ENCODE measurements around the gene UTS2B.
"Not testable (repeated sequence)": the region's sequence is repeated elsewhere in the genome, so short reads cannot be mapped to it uniquely, and the experiment has no call there.

UTS2B gene

DNA sequence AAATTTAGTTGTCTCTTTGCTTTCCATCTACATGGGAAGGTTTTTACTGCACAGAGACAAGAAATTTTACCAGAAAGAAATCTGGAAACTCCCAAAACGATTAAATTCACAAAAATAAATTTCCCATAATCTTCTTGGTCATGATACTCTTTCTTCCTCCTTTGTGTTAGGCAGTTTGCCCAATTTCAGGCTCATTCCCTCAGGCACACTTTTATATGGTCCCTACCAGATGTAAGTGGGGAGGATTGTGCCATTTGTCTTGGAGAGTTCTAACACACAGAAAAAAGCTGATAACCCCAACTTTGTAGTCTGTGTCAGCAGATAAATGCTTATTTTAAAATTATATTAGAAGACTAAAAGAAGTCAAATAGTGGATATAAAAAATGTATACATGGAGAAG is 50.2 kb downstream of the UTS2B start:
- no peak for DNase-seq (ENCODE audit: low spot score)

DNA sequence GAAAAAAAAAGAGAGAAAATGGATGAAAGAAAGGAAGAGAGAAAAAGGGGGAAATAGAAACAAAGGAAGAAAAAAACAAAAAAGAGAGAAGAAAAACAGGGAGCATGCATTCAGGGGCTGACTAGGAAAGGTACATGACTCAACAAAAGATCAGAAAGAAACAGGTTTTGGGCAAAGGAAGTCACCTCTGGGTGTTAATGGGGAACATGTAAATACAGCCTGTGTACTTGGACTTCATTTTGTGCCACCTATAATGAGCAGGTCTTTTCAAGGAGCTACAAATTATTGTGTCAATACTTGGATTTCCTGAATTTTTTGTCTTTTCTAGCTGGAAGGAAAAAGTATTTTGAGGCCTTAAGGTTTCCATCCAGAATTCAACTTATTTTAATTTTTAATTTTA is 54.6 kb downstream of the UTS2B start:
- no peak for DNase-seq (ENCODE audit: low spot score)

DNA sequence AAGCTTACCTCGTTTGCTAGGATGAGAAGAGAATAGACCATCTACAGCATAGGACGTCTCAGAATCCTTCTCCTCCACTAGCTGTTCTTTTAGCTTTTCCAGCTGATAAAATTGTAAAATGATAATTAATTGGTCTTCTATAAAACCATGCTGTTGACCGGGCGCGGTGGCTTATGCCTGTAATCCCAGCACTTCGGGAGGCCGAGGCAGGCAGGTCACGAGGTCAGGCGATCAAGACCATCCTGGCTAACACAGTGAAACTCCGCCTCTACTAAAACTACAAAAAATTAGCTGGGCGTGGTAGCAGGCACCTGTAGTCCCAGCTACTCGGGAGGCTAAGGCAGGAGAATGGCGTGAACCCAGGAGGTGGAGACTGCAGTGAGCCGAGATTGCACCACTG is 55.1 kb downstream of the UTS2B start:
- DNase-seq (ENCODE audit: low spot score), result not testable (repeated sequence)

DNA sequence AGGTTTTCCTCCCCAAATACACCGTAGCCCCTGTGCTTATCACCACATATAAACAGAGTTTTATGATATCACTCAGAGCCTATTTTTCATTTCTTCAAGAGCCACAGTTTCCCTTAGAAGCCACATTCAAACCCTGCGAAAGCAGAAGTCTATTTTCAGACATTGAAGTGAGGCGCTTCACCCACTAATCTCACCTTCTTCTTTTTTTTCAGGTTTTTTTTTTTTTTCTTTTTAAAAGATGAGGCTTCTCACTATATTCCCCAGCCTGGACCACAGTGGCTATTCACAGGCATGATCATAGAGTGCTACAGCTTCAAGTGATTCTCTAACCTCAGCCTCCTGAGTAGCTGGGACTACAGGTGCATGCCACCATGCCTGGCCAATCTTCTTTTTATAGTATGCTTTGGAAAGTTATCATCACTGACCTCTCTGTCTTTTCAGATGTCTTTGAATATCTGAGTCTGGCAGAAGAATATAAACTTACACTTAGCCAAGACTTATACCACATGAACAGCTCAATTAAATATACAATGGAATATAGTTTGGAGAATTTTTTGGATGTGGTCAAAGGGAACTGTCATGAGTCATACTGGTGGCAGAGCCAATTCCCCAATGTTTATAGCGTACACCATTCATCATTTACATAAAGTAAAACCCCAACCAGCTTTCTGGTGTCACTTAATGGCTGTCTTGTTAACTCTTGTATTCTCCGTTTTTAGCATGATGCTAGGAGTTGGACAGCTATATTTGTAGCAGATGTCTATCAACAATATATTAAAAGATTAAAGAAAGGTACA is 60.8 kb downstream of the UTS2B start:
- no peak for DNase-seq (ENCODE audit: low spot score)

DNA sequence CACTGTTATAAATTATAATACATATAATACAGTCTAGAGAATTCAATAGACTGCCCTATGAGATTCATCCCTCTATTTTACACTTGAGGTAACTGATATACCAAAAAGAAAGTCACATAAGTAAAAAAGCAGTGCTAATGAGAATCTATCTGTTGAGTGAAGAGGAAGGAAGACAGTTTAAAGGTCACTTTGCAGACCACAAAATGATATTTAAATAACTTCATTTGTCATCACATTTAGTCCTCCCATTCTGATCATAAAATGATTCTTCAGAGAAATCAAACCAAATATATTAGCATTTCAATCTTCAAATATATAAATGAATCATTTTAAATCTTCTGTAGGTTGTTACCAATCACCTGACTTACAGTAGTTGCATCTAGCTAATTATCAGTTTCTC is 61.6 kb downstream of the UTS2B start:
- no peak for DNase-seq (ENCODE audit: low spot score)

DNA sequence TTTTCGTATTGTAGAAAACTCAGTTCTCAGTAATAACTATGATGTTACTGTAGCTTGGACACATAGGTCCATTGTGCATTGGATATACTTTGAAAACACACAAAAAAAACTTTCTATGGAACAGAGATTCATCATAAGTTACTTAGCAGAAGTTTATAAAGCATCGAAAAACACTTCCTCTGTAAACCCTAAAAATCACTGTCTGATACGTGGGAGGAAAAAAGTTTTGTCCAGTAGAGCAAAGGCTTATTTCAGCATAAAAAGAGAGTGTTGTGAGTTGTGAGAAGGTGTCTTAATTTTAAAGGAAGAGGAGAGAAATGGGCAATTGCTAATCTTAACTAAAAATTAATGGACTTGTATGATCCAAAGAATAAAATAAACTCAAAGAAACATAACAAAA is 66.5 kb downstream of the UTS2B start:
- no peak for DNase-seq (ENCODE audit: low spot score)

DNA sequence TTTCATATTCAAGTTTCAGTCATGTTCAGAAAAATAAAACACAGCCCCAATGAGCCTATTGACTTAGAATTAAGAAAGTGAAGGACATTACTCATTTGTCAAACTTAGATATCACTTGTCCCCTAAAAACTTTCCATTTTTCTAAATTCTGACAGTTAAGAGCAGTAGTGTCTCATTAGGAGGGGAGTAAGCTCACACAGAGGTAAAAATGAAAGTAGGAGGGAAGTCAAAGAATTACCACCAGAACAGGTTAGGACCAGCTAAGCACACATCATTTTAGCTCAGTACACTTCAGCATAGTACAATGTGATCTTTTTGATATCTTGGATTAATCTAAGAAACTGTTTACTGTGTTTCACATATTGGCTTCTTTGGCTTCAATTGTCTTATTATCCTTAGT is 67.0 kb downstream of the UTS2B start:
- DNase-seq (ENCODE audit: low spot score), result no peak

DNA sequence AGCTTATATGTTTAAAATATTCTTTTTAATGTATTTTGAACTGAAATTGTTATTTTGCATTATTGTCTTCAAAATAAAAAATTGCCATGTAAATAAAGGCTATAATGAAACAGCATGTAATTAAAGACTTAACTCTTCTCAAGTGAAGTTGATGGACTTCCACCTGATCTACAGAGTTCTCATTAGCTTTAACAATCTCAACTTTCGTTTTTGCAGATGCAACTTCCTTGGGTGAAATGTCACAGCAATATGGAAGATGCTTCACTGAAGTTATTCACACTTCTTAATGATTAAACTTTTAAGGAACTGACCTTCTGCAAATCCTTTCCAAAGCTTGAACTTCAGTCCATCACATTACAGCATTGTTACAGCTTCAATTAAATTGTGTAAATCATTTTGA is 67.7 kb downstream of the UTS2B start:
- DNase-seq (ENCODE audit: low spot score), result no peak

DNA sequence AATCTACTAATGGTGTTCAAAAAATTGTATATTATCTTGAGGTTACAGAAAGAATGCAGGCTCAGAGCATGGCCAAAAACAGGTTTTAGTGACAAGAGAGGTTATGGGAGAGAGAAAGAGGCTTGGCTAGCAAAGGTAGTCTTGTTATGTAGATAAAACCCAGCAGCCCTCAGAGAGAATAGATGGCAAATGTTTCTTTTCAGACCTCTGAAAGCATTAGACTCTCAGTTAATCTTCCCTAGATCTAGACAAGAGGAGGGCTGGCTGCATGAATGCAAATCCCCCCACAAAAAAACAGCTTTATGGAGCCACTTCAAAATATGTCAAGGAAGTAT is 69.1 kb downstream of the UTS2B start:
- no peak for DNase-seq (ENCODE audit: low spot score)

DNA sequence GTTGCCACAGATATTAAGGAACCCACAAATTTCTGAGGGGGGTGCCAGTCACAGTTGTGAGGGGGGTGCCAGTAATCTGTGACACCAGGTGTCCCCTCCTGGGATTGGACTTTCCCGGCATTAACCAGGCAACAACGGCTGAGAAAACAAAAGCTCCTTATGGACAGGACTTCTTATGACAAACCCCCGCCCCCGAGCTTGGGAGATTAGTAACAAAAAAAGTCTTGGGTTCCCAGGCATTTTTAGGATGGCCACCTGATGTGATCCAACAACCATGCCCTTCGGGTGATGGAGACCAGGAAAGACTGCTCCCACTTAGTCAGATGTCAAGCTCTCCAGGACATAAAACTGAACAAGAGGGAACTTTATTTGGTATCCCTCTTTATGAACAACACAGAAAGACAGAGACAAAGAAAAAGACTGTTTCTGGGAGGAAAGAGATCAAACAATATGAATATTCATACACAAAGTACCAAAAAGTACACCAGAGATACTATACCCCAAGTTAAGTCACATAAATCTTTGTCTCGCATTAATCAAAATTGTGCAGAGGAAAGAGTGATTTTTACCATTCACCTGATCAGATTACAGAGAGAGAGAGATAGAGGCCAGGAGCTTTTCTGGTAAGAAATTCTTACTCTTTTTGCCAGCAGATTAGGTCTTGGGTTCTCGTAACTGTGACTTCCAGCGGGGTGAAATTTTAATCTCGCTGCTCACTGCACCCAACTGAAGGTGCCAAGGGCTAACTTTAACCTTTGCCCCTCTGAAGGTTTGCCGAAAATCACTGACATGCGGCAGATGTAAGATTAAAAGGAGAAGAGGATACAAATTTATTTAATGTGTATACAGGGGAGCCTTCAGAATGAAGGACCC is 69.7 kb downstream of the UTS2B start:
- no peak for DNase-seq (ENCODE audit: low spot score)

DNA sequence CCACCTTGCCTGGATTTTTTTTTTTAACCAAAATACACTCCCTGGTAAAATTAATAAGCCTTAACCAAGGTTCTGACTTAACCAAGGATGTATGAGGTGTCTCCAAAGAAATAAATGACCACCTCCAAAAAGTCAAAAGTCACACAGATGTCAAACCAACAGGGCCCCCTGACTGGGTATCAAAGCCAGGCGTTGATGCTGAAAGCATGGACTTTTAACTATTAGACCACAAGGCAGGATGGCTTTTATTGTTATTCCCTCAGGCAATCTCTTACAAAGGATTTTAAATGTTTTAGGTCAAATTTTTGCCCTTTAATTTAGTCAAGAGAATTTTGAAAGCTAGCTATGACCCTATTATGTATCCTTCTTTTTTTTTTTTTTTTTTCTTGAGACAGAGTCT is 70.8 kb downstream of the UTS2B start:
- DNase-seq (ENCODE audit: low spot score), result no peak

DNA sequence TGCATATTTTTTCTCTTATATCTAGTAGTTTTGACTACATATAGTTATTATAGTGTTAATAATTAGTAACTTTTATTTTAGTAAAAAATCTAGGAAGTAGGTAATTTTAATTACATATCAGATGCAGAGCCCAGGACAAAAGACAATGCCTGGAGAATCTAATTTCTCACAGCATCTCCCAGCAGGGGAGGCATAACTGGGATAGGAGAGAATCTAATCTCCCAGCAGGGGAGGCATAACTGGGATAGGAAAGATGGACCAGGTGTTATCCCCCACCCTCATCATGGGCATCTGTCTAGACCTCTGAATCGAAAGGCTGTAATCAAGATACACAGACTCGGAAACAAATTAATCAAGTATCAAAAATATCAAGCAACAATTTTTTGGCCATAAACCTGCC is 73.0 kb downstream of the UTS2B start:
- DNase-seq (ENCODE audit: low spot score), result no peak

DNA sequence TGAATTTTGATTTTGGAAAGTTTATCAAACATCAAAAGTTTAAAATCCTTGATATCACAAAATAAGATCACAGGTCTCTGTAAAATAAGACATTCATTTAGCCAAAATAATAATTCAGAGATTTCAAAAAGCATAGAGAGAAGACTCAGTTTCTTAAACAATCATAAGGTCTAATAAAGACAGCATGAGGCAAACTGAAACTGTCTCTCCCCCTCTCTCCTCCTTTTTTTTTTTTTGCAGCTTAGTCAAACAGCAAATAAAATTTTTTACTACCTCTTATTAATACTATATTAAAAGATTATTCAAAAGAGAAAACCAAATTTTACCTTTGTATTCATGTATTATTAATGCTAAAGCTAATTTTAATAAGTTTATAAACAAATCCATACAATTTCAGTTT is 73.9 kb downstream of the UTS2B start:
- DNase-seq (ENCODE audit: low spot score), result no peak

DNA sequence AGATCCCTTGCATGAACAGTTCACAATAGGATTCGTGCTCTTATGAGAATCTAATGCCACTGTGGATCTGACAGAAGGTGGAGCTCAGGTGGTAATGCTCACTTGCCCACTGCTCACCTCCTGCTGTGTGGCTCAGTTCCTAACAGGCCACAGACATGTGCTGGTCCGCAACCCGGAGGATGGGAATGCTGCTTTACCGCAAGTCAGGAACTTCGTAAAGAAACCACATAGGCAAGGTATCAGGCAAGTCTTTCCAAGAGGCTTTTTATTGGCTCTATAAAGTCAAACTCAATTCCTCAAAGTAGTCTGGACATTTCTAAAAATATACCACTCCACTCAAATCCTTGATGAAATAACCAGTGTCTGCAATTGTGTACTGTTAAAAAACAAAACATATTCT is 75.2 kb downstream of the UTS2B start:
- DNase-seq (ENCODE audit: low spot score), result no peak

DNA sequence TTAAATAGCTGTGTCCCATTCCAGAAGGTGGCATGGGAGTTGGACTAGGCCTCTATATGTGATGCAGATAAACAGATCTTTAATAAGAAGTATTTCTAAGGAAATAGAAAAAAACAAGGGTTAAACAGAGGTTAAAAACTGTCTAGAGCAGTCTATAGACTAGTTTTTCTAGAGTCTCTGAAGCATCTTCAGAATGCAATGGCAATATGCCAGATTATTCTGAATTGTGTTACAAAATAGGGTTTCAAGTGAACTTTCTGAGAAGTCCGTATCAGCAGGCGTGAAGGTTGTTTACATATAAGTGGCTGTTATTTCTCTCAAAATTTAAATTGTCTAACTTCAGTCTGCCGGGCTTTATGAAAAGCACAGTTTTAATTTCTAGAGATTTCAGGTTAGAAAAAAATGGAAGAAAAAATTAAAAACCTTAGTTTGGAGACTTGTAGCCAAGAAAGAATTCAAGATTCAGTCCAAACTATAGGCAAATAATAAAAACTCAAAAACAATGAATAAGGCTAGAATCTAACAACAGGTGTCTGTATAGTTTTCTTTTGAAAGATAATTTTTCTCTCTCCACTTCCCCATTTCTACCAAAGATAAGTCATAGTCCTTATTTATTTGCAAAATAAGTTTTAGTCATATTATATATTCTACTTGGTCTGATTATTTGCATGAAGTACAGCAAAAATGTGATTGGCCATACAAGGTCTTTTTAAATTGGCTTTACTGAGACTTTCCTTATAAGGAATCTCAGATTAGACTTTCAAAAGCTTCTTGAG is 76.0 kb downstream of the UTS2B start:
- DNase-seq (ENCODE audit: low spot score), result no peak

DNA sequence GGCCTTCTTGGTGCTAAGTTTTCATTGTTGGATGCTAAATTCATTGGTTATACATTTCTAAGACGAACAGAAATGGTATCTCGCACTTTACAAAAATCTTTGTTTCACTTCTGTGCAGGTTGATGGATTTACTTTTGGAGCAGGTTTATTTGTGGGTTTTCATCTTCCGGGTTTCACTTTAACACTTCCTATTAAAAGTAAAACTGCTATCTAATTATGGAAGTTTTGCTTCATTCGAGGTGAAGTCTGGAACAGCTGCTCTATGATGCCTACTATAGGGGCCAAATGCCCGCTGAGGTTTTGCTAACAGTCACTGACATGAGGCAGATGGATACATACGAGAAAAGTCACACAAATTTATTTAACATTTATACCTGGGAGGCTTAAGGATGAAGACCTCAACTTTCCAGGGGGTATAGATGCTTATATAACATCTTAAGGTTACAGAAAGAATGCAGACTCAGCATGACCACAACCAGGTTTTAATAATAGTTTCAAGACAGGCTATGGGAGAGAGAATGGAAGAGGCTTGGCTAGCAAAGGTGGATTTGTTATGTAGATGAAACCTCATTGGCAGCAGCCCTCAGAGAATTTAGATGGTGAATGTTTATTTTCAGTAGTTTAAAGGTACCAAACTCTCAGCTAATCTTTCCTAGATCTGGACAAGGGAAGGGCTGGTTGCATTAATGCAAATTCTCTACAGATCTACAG is 77.1 kb downstream of the UTS2B start:
- DNase-seq (ENCODE audit: low spot score), result no peak

DNA sequence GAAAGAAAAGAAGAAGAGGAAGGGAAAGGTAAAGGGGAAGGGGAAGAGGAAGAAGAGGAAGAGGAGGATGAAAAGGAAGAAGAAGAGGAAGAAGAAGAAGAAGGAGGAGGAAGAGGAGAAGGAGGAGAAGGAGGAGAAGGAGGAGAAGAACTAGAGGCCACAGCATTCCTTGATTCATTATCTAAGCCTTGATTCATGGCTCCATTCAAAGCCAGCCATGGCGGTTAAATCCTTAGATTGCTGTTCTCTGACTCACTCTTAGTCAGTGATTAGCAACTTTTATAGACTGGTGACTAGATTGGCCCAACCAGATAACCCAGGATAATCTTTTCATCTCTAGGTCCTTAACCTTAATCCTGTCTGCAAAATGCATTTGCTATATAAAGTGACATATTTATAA is 83.7 kb downstream of the UTS2B start:
- DNase-seq (ENCODE audit: low spot score), result no peak

DNA sequence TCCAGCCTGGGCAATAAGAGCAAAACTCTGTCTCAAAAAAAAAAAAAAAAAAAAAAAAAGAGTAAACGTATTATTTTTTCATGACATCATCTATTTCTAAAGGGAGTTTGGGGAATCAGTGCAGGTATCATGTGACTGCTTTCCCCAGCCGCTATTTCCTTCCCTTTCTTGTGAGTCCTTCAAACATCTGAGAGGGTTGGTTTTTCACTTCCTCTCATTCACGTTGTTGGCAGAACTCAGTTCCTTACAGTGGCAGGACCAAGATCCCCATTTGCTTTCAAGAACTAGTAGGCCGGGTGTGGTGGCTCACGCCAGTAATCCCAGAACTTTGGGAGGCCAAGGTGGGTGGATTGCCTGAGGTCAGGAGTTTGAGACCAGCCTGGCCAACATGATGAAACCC is 84.3 kb downstream of the UTS2B start:
- DNase-seq (ENCODE audit: low spot score), result not testable (repeated sequence)

DNA sequence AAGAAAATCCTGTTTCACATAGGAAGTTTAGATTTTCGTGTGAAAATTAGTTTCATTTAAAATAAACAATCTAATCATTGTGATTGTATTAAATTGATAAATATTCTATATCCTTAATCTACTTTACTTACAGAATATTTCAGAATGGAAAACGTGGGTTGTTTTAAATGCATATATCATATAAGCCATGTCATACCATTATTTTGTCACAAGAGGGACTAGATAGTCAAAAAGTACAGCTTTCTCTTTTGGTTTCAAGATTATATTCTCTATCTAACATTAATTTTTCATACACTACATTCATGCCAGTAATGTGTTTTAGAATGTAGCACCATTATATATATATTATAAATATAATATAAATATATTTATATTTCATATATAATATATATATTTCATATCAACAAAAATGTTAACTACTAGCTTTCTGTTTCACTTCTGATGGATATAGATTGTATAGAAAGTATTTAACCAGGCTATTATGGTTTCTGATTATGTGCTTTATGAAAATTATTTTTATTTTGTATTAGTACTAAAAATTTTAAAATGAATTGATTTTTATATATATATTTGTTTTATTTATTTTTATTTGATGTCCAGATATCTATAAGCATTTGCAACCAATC is 86.0 kb downstream of the UTS2B start:
- DNase-seq (ENCODE audit: low spot score), result no peak

DNA sequence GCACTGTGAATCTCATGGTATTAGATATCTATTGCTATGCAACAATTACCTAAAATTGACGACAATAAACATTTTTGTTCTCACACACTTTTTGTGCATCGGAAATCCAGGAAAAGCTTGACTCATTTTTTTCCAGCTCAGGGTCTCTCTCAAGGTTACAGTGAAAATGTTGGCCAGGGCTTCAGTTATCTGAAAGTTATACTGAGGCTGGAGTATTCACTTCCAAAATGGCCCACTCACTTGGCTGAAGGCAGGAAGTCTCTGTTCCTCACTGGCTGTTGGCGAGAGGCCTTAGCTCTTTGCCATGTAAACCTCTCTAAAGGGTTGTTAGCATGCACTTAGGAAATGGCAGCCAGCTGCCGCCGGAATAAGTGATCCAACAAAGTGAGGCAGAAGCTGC is 89.8 kb downstream of the UTS2B start:
- no peak for DNase-seq (ENCODE audit: low spot score)

DNA sequence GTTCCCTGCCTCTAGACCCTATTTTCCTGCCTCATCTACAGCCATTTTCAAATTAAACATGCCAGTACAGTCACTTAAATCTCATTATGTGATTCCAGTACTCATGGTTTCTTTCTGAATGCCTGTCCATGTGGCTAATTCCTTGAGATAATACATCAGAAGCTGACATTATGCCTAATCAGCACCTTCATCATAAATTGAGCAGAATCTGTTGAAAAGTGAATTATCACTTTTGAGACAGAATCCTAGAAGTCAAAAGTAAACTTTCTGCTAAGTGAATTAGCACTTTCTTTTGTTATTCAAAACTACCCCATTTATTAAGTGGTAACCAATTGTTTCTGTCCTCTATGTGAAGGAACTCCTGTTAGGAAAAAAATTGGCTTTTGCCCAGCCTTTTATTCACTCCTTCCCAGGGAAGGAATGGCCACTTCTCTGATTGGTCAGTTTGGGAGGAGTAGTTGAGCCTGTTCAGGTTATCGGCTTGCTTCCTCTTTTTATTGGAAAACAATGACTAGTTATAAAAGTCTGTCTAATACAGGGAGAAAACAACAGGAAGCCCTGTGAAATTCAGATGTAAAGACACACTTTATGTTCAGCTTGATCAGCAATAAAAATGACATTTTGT is 90.8 kb downstream of the UTS2B start:
- DNase-seq (ENCODE audit: low spot score), result no peak

All from HuH-7 (cell line).